Effector memory CD4-positive, alpha-beta T cell (primary cell): Measurements from ENCODE around the gene KDM6B.
"Not testable (repeated sequence)": the region's sequence is repeated elsewhere in the genome, so short reads cannot be mapped to it uniquely, and the experiment has no call there.

Source experiments
- DNase-seq, 3 donors: peaks; one replicate each; pipeline ENCODE4 v3.0.0-alpha.2; 2020
- H3K27ac ChIP-seq: 2 replicates; pipeline ENCODE4 v1.7.0; 2013; ENCODE audit warnings: mild to moderate bottlenecking, low read length, moderate library complexity; ENCODE audit not compliant: insufficient read depth, poor library complexity, severe bottlenecking
- H3K27me3 ChIP-seq: replicated peaks from 2 replicates; pipeline ENCODE4 v1.7.0; 2013; ENCODE audit warnings: mild to moderate bottlenecking, low read length; ENCODE audit not compliant: insufficient read depth, control insufficient read depth, poor library complexity, severe bottlenecking
- H3K36me3 ChIP-seq: 2 replicates; pipeline ENCODE4 v1.7.0; 2013; ENCODE audit warnings: mild to moderate bottlenecking, low read length, moderate library complexity; ENCODE audit not compliant: control insufficient read depth, insufficient read depth
- H3K4me1 ChIP-seq: 2 replicates; pipeline ENCODE4 v1.7.0; 2013; ENCODE audit warnings: low read length, mild to moderate bottlenecking; ENCODE audit not compliant: control insufficient read depth, insufficient read depth, poor library complexity, severe bottlenecking
- H3K4me3 ChIP-seq: 2 replicates; pipeline ENCODE4 v1.7.0; 2013; ENCODE audit warnings: low read length, low read depth, mild to moderate bottlenecking; ENCODE audit not compliant: insufficient read depth, poor library complexity, severe bottlenecking
- H3K9me3 ChIP-seq: 2 replicates; pipeline ENCODE4 v1.7.0; 2013; ENCODE audit warnings: mild to moderate bottlenecking, low read length, moderate library complexity; ENCODE audit not compliant: control insufficient read depth

The KDM6B gene

GRCh38 chr17:7806587-7806986 is 27.4 kb upstream of the KDM6B start:
- no peak for DNase-seq
- Histone ChIP-seq H3K9me3 (no peaks in the 10 kb centered on the region), H3K4me3 (no peak overlapping the region), H3K4me1 (no peaks in the 10 kb centered on the region), H3K36me3 (no peaks in the 10 kb centered on the region), H3K27me3 (no peaks in the 10 kb centered on the region), H3K27ac (no peak overlapping the region)

- no peak overlapping the region for H3K4me3 ChIP-seq
- H3K36me3 ChIP-seq, result no peaks in the 10 kb centered on the region
- no peaks in the 10 kb centered on the region for H3K27me3 ChIP-seq
- DNase-seq, result no peak
- H3K4me1 ChIP-seq, result no peaks in the 10 kb centered on the region
- no peak overlapping the region for H3K27ac ChIP-seq
- no peaks in the 10 kb centered on the region for H3K9me3 ChIP-seq
Observed at GRCh38 chr17:7807206-7807605, 26.8 kb upstream of the KDM6B start.

DNA sequence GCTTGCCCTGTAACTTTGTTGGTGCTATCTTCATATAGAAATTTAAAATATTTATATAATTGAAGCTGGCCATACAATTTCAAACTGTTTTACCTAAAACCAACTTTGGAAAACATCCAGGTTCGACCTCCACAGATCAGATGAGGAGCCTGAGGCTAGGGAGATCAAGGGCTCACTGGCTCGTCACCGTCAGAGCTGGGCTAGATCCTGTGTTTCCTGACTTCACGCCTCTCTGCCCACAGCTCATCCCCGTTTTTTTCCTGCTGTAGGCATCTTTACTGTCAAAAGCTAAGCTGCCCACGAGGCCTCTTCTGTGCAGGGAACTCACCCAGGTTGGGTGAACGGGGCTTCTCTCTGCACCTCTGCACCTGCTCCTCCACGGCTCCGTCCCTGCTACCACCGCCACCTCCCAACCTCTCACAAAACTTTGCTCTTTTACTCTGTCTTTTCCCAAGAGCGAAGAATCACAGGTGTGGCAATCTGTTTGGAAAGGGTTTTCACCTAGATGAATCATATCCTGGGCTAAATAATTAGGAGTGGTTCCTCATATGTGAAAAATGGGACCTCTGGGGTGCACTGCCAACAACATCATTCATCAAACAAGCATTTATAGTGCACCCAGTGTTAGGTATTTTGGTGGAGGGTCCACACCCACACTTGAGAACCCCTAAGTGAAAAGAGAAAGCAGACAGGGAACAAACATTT is 24.8 kb upstream of the KDM6B start:
- H3K4me1 ChIP-seq, result no peaks in the 10 kb centered on the region
- H3K27ac ChIP-seq, result no peak overlapping the region
- H3K27me3 ChIP-seq, result no peaks in the 10 kb centered on the region
- no peak overlapping the region for H3K4me3 ChIP-seq
- no peaks in the 10 kb centered on the region for H3K36me3 ChIP-seq
- H3K9me3 ChIP-seq, result no peaks in the 10 kb centered on the region
- no peak for DNase-seq

GRCh38 chr17:7809791-7810343 is 24.1 kb upstream of the KDM6B start:
- H3K4me3 ChIP-seq, H3K27ac ChIP-seq, DNase-seq, H3K36me3 ChIP-seq, H3K4me1 ChIP-seq, H3K27me3 ChIP-seq, H3K9me3 ChIP-seq: not testable (repeated sequence)

GRCh38 chr17:7811251-7811650 is 22.8 kb upstream of the KDM6B start:
- no peaks in the 10 kb centered on the region for H3K9me3 ChIP-seq
- DNase-seq, result no peak
- no peak overlapping the region for H3K4me3 ChIP-seq
- no peaks in the 10 kb centered on the region for H3K27me3 ChIP-seq
- no peak overlapping the region for H3K27ac ChIP-seq
- H3K36me3 ChIP-seq, result no peaks in the 10 kb centered on the region
- H3K4me1 ChIP-seq, result no peaks in the 10 kb centered on the region

DNA sequence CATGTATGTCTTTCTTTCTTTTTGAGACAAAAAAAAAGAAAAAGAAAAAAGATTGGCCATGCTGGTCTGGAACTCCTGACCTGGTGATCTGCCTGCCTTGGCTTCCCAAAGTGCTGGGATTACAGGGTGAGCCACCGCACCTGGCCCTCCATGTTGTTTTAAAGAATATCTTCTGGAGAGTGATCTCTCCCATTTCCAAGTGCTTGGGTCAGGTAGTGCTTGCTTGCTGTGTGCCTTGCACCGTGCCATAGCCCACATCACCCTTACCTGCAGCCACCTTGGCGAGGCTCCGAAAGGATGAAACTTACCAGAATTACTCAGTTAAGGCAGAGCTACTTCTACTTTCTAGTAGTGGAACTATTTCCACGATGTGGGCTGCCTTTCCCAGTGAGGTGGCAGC is 19.0 kb upstream of the KDM6B start:
- H3K27ac ChIP-seq, result no peak overlapping the region
- no peaks in the 10 kb centered on the region for H3K27me3 ChIP-seq
- no peaks in the 10 kb centered on the region for H3K4me1 ChIP-seq
- H3K9me3 ChIP-seq, result no peaks in the 10 kb centered on the region
- no peak overlapping the region for H3K4me3 ChIP-seq
- no peaks in the 10 kb centered on the region for H3K36me3 ChIP-seq
- DNase-seq, result no peak

GRCh38 chr17:7816926-7817642 is 16.9 kb upstream of the KDM6B start:
- Histone ChIP-seq H3K27me3 (no peaks in the 10 kb centered on the region), H3K4me3 (no peak overlapping the region), H3K9me3 (no peaks in the 10 kb centered on the region), H3K4me1 (no peaks in the 10 kb centered on the region), H3K27ac (no peak overlapping the region), H3K36me3 (no peaks in the 10 kb centered on the region)
- DNase-seq, result no peak

DNA sequence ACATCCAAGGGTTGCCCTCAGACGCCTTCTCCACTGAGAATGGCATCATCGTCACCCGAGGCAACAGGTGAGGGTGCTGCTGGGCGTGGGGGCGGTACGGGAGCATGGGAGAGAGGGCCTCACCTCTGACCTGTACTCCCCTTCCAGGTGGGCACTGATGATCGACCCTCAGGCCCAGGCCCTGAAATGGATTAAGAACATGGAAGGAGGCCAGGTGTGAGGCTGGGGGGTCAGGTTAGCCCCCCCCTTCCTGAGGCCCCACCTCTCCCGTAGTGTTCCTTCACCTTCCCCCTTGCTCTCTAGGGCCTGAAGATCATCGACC is 16.4 kb upstream of the KDM6B start:
- H3K36me3 ChIP-seq, result no peaks in the 10 kb centered on the region
- no peaks in the 10 kb centered on the region for H3K27me3 ChIP-seq
- no peak for DNase-seq
- H3K27ac ChIP-seq, result no peak overlapping the region
- H3K4me1 ChIP-seq, result no peaks in the 10 kb centered on the region
- H3K4me3 ChIP-seq, result no peak overlapping the region
- no peaks in the 10 kb centered on the region for H3K9me3 ChIP-seq

DNA sequence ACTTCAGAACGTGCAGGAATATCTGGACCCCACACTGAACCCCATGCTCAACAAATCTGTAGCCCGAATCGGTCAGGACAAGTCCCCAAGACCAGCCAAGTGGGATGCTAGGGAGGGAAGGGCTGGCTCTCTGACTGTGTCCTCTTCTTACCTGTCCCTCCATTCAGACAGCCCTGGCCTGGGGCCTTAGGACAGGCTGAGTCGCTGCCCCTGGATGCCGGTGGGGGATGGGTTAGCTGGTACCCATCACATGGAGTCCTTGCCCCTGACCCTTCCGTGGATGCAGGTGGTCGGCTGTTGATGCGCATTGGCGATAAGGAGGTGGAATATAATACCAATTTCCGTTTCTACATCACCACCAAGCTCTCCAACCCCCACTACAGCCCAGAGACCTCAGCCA is 16.0 kb upstream of the KDM6B start:
- H3K4me3 ChIP-seq, result no peak overlapping the region
- no peaks in the 10 kb centered on the region for H3K4me1 ChIP-seq
- DNase-seq, result no peak
- no peaks in the 10 kb centered on the region for H3K36me3 ChIP-seq
- no peaks in the 10 kb centered on the region for H3K9me3 ChIP-seq
- no peak overlapping the region for H3K27ac ChIP-seq
- no peaks in the 10 kb centered on the region for H3K27me3 ChIP-seq
